ENCODE results near the gene IL1RAPL1.

The IL1RAPL1 gene

DNA sequence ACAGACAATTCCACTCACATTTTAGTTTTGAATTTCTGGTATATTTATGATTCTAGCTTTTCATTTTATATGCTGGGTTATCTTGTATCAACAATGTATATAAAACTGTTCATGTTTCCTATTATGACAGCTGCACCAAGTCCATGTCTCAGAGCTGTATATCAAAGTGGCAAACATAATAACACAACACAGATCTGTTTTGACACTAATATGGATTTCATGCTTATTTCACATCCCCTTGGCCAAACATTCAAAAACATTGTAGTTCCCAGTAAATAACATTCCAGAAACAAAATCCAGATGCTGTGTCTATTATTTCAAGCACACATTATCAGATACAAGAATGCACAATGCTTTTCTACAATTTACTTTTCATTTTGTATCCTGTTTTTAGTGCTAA lies 1247.5 kb downstream of the IL1RAPL1 start:
- no peak for DNase-seq

DNA sequence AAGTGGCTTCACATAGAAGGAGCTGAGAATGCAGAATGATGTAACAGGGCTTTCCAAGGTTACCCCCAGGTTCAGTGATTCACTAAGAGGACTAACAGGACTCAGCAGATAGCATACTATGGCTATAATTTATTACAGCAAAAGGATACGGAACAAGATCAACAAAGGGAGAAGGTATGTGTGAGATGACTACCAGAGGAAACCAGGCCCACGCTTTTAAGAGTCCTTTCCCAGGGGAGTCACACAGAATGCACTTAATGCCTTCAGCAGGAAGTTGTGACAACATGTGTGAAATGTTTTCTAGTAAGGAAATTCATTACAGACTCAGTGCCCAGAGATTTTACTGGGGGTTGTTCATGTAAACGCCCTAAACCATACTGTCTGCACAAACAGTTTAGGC lies 1254.5 kb downstream of the IL1RAPL1 start:
- no peak for DNase-seq

DNA sequence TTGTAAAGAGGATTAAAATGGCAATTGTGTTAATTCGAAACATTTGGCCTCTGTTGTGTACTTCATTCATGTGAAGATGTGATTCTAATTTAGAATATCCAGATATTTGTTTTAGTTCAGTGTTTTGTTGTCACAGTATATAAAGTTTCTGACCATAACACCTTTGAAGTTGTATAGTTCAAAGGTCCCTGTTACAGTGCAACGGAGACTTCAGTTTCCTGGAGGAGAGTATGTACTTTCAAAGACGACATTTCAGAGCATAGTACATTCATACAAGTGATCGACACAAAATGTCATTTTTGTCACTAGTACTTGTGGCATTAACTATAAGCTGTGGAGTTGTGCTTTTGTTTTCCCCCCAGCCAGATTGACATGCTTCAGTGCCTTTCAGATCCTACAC lies 1255.3 kb downstream of the IL1RAPL1 start:
- no peak for DNase-seq

DNA sequence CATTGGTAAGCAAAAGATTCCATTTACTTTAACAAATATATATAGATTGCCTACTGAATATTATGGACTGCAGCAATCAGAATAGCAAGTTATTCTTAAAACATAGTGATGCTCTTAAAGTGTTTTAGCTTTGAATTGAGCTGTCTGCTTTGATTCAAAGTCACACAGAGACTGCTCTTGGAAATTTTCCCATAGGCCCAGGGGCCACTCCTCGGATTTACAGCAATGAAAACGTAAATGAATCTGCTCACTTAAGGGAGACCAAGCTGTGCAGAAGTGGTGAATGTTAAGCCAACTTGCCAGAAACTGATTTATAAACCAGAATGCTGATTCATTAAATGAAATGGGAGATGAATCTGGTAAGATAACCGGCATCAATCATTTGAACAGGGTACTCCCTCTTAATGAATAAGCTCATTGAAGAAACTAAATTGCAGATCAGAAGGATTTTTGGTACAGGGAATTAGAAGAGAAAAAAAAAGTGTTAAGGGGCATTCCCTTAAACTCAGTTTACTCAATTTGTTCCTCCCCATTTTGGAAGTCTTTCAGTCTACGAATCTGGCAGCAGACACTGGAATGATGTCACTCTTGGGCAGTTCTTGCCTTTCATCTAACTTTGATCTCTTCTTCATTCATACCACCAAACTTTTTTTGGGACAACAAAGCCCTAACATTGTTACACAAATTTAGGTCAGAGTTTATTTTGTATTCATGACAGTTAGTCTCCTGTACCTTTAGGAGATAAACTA lies 1264.8 kb downstream of the IL1RAPL1 start:
- DNase-seq = no peak

DNA sequence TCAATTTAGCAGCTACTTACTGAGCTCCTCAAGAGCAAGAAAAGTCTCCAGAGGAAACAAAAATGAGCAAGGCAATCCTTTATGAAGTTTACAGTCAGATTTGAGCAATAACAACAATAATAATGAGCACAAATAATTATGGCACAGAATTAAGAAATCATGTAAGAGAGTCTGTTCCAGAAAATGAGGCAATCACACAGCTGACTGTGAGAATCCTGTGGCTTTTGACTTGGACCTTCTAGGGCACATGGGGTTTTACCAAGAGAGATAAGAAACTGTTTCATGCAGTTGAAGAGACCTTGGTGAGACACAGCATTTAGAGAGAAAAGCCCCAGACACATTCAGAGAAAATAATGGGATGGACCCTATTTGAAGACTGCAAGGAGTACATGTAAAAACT lies 1265.5 kb downstream of the IL1RAPL1 start:
- no peak for DNase-seq

DNA sequence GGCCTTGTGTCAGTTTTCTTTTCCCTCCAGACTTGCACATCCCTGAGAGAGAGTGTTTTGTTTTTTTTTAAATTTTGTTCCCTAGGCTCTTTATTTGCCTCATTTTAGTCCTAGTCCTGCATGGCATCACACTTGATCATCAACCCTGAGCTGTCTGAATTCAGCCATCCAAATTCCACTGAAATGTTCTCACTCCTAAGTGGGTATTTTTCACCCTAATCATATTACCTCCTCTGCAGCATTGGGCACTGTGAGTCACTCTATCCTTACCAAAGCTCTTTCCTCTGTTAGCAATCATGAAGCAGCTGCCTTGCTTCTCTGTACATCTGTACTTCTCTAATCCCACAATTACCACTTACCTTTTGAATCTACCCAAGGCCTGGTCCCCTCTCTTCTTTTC lies 1271.5 kb downstream of the IL1RAPL1 start:
- DNase-seq = no peak

DNA sequence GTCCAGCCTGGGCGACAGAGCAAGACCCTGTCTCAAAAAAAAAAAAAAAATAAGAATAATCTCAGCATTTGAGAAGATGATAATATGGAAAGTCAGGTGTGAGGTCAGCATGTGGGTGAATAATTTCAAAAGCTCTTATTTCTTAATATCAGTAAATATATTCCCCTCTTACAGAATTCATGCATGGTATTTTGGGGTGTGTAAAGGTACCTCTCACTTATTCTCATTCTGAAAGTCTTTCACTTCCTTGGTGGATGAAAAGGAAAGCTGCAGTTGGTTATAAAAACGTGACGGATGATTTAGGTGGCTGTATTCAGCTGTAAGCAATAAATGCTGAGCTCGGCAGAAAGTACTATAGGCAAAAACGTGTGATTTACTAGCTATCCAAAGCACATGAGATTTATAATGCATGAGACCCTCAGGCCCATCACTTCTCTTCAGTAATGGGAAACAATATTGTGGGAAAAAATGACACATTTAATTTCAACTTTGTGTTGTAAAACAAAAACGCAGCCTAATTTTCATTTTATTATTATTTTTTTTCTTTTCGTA lies 1275.0 kb downstream of the IL1RAPL1 start:
- DNase-seq = no peak

DNA sequence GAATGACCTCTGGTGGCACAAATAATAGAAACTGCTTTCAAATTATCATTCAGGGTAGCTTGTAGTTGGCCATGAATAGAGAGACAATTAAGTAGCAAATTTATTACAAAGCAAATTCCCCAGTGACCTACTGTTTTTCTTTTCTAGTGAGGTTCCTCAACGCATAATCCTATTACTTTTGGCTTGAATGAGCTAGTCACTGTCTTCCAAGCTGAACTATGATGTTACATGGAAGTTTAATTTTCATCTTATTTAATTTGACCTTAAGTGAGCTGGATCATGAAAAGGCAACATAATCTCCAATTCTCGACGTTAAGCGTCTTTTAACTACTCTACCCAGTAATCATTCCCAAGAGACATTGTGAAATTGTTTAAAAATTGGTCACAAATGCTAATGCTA lies 1280.7 kb downstream of the IL1RAPL1 start:
- no peak for DNase-seq

DNA sequence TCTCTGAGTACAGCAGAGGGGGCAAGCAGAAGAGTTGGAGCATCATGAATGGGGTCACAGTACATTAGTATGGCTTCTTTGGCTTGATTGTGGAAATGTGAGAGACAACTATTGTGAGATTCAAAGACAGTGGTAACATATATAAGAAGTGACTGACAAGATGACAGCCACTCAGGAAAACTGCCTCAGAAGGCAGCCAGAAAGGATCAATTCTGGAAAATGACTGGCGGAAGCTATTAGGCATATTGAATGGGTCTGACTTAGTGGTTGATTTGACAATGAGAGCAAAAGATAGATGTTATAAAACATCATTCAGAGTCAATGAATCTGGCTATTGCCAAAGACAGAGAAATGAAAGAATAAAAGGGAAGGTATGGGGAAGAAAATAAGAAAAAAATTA lies 1282.6 kb downstream of the IL1RAPL1 start:
- no peak for DNase-seq

DNA sequence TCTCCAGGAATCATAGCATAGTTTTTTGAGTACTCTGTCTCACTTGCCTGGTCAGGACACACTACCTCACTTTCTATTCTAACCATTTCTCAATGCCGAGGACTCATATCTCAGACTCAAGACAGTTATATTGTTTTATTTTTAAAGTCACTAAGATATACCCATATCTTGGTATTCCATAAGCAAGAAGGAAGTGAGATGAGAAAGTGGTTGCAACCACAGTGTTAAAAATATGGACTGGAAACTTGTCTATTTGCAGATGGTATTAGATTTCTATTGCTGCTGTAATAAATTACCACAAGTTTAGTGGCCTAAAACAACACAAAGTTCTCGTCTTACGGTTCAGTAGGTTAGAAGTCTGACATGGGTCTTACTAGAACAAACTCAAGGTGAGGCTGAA lies 1283.4 kb downstream of the IL1RAPL1 start:
- DNase-seq = no peak

DNA sequence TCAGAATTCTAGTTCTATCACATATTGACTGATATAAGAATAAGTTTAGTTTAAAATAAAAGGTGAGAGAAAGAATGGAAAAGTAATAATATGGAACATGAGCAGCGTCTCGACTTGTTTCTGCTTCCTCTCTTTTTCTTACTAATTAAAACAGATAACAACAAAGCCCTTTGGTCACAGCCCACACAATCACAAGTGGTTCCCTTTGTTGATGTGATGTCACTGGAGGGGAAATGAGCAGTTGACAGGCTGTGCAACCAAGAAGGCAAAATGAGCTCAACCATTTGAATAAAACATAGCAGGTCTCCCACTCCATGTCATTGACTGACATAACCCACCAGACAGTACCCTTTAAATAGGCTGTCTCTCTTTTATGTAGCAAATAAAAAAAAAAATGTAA lies 1285.6 kb downstream of the IL1RAPL1 start:
- no peak for DNase-seq

DNA sequence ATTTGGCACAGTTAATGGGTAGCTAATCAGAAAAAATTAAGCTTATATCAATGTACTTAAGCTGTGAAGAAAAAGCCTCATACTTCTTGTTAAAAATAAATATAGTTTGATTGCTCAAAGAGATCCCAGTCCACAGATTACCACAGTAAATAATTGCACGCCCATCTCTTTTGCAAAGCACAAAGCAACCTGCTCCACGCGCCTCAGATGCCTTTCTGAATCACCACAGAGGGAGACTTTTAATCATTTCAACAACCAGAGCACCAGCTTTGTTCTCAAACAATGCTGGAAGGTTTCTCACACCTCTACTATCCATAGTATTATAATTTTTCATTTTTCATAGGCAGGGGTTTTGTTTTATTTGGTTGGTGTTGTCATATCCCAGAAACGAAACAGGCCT lies 1289.5 kb downstream of the IL1RAPL1 start:
- no peak for DNase-seq

DNA sequence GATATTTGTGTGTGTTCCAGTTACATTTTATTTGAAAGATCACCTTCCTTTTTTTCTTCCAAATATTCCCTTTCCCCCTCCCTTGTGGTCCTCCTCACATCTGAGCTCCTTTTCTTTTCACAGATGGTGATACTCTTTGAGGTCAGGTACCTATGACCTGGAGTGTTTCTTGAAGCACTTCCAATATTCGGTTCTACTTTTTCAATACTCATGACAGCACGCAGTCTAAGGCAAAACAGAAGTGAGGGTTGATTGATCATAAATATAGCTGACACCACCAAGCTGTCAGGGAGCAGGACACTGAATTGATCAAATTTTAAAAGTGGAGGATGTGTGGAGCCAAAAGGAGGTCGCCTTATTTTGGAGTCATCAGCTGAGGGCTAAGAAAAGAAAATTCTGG lies 1293.7 kb downstream of the IL1RAPL1 start:
- no peak for DNase-seq

DNA sequence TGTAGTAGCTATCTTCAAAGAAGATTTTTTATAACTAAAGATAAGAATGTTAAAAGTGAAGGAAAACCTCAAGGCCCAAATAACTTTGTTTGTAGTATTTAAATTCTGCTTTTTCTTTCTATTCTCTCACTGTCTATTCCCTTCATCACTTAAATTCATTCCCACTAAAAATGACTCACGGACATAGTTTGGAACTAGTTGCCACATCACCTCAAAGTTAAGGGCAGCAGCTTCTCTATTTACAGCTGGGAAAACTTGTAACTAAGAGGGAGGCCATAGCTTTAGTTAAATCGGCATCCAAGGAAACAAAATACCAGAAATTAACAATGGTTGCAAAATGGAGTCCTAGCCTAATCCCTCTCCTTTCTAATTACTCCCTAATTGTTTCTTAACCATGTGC lies 1302.8 kb downstream of the IL1RAPL1 start:
- no peak for DNase-seq

DNA sequence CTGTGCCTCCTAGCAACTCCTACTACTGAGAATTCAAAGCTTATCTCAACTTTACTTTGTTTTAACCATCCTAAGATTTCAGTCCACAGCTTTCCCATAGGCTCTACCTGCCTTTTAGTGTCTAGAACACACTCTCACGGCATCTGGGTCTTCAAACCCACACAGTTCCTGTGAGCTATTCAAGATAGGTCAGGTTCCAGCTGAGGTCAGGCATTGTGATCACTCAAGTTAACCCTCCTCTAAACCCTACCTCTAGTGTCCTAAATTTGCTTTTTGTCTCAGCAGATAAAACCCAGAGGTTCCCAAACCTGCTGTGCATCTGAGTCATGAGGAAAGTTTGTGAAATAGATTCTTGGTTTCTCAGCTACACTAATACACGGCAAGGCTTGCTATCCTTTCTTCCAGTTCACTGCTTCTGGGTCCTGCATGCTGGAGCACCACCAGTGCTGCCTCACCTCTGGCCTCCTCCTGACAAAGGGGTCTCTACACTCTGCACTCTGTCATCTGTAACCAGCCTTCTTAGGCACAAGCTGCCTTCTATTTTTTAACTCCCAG lies 1303.5 kb downstream of the IL1RAPL1 start:
- no peak for DNase-seq

DNA sequence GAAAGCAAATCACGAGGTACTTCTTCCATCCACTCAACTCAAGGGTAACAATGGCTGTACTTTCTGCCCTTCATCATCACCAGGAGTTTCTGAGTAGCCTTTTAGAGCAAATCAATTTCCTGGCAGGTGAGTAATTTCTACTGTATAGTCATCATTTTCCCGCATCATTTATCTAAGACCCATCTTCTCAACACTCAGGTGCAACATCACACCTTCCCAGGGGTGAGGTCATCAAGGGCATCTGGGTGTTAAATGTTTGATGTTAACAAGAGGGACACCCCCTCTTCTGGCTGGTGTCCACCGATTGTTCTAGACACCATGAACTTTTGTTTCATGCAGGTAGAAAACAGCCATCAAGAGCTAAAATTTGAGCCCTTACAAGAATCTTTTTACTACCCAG lies 1314.8 kb downstream of the IL1RAPL1 start:
- no peak for DNase-seq

DNA sequence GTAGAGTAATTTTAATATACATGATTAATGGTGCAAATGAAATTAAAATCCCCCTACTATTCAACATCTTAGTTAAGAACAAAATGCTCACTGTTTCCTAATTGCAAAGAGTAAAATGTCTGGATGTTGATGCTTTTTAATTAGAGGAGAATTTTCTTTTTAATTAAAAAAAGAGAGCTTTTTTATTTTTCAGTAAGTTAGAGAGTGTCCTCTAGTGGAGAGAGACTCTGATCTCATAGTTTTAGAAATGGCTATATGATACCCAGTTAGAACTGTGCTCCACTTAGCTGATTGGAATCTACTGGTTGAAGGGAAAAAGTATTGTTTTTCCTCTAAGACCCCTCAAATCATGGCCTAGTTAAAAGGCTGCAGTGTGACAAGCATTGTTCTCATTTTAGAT lies 1316.1 kb downstream of the IL1RAPL1 start:
- DNase-seq = no peak

DNA sequence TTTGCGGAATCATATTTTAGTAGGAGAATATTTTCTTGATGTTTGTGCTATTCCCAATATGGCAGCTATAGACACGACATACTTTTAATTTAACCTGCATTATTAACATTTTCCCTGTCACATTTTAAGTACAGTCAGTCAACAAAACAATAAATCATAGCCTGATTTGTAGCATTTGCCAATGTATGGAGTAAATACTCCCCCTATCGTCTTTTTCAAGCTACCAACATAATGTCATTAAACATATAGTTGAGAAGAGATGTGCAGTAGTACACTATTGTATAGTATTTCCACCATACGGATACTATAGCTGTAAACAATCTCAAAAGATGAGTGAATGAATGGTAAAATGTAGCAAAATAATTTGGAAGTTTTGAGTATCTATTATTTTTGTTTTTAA lies 1324.4 kb downstream of the IL1RAPL1 start:
- no peak for DNase-seq

DNA sequence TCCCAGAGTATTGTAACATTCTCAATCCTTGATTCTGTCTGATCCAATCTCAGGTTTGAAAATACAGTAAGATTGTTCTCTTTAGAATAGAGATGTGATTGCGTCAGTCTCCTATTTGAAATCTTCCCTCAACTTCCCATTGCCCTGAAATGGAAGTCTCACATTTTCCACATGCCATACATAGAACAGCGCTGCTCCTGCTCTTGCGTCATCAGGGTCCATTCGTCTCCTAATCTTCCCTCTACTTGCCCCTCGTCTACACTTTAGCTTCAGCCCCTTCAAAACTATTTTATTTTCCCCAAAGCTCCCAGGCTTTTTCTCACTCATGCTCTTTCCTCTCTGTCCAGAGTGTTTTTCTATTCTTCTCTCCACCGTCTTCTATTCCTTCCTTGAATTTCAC lies 1326.4 kb downstream of the IL1RAPL1 start:
- no peak for DNase-seq

DNA sequence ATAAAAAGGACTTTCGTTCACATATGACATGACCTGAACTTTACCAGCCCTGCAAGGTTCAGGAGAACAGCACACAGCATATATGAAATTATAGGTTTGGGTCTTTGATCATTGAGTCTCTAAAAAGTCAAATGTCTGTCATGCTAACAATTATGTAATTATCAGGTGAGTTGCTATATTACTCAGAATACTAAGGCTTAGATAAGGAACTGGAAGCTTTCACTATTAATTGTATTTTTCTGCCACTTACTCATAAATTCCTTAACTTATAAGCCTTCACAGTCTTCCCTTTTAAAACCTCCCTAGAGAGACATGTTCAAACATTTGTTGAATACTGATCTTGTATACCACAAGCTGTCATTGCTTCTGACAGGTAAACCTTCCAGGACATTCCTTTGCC lies 1335.4 kb downstream of the IL1RAPL1 start:
- DNase-seq = no peak

DNA sequence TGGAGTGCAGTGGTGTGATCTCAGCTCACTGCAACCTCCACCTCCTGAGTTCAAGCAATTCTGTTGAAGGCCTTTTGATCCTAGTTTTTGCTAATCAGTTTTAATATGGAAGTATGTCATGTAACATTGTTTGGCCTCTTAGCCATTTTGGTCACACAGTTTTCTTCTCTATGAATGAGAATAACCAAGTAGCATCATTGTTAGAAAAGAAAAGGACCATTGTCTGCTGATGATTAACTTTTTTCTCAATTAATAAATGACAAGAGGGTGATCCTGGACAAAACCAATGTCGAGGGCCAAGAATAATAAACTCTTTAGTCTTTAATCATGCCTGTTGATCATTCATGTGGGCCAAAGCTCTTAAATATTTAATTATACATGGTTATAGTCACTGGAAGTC lies 1338.8 kb downstream of the IL1RAPL1 start:
- DNase-seq = no peak

DNA sequence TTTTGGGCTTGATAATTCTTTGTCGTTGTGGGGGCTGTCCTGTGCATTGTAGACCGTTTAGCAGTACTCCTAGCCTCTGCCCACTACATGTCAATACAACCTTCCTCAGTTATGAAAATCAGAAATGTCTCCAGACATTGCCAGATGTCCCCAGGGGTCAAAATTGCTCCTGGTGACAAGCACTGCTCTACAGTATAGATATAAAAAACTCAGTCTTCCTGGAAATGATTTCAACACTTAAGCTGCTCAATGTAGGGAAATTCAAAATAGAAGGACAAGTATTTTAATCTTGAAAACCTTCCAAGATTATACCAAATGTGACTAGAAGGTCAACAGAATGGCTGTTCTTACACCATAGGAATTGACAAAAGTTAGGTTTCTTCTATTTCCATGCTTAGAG lies 1339.4 kb downstream of the IL1RAPL1 start:
- DNase-seq = no peak

DNA sequence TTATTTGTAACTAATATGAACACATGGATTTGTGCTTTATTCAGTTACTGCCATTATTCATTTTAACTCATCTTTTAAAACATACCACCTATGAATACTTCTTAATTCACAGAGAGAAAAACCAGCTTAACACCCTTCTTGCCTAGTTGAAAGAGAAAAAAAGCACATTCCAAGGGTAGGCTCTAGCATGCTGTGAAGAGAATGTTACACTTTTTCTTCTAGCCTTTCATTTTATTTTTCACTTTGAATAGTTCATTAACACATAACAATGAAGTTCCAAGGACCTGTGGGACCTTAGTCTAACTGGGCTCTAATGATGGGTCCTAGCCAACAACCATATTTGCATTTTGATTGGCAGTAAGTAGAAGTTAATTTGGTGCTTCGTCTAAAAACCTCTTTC lies 1348.2 kb downstream of the IL1RAPL1 start:
- no peak for DNase-seq

DNA sequence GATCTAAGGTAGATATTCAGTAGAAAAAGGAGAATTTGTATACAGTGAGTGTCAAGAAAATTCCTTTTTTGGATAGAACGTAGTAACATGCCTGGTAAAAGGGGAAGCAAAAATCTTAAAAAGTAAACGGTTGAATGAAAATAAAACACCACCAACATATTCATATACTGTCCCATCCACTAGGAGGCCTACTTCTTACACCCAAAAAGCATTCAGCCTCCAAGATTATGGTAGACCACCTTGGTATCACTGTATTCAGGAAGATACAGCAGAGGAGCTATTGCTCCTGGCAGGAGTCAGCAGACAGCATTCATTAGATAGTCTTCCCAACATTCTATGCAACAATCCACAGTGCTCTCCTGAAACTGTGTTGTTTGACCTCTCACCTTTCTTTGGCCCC lies 1353.5 kb downstream of the IL1RAPL1 start:
- no peak for DNase-seq

DNA sequence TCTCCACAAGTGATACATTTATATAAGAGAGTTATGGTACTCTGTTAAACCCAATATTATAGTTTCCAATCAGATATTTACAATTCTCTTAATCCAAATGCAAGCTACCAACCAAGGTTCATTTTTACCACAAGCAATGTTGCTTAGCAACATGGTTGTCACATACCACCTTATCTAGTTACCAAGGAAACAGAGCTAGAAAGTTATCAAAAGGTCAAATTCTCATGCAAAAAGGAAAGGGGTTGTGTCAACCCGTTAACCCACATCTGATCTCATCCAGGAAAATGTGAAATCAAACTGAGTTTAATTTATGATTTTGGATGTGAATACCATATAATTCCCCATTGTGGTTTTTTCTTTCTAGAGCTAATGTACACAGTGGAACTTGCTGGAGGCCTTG lies 1354.0 kb downstream of the IL1RAPL1 start:
- no peak for DNase-seq
